ENCODE results near the gene DIPK2A.

Gene DIPK2A, protein sequence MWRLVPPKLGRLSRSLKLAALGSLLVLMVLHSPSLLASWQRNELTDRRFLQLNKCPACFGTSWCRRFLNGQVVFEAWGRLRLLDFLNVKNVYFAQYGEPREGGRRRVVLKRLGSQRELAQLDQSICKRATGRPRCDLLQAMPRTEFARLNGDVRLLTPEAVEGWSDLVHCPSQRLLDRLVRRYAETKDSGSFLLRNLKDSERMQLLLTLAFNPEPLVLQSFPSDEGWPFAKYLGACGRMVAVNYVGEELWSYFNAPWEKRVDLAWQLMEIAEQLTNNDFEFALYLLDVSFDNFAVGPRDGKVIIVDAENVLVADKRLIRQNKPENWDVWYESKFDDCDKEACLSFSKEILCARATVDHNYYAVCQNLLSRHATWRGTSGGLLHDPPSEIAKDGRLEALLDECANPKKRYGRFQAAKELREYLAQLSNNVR

DNA sequence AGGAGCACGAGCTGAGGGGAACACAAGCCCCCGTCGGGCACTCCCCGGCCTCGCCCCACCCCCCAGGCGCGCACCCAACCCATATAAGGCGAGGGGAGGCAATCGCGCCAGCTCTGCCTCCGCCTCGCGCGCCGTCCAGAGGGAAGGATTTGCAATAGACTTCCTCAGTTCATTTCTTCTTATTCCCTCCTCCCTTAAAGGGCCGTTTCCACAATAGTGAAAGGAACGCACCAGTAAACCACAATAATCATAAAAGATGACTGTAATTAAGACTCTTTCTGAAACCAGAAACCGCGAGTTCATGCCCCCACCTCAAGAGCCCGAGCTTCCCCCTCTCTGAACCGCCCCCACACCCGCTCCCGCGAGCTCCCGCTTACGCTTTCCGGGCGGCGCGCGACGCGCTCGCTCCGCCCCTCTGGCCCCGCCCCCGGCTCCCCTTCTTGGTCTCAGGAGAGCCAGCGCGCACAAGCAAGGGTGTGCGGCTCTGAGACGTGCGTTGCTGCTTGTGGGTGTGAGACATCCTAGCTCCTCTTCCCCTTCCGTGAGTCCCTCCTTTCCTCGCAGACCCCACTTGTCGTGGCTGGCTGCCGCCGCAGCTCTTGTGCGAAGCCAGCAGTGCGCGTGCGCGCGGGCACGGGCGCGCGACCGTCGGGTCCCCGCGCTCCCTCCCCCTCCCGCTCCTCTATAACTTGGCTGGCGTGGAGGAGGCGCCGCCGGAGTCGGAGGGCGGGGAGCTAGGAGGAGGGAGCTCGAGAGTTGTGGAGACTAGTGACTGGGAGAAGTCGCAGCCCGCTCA is at the start of gene DIPK2A:
TSS of gene DIPK2A (plus strand) at position 465 of the 796 bp plus-strand sequence. CDS start 510 bp downstream, outside the sequence.
- peak; percentile 87 to 91 for DNase-seq (ENCODE audit: low read depth in 2 of 2)

DNA sequence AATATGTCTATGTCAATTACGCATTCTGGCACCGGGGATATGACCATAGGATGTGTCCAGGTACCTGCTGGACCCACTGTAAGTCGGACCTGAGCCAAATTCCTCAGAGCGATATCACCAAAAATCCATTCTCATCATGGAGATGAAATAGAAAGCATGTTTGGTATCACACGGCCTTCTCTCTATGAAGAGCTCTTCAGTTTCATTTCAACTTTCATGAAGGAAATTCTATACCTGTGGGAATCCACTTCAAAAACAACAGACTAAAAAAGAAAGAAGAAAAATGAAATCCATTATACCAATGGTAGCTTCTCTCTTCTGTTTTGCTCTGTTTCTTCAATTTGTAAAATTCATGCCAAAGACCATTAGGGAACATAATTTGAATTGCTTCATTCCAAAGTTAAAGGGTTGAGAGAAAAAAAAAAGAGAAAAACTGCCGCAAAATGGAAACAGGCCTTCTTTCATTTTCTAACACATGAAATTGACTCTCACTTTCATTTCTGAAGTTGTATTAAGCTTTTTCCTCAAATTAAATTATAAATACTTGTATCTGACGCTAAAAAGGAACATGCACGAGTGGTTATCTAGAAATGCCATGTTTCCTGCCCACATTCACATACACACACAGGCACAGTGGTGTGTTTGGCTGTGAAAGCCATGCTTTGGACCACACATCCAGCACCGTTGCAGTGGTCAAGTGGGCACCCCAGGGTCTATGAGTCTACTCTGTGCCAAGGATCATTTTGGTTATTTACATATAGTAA is 46.9 kb upstream of the DIPK2A start:
- DNase-seq (ENCODE audit: low read depth in 2 of 2): no peak

DNA sequence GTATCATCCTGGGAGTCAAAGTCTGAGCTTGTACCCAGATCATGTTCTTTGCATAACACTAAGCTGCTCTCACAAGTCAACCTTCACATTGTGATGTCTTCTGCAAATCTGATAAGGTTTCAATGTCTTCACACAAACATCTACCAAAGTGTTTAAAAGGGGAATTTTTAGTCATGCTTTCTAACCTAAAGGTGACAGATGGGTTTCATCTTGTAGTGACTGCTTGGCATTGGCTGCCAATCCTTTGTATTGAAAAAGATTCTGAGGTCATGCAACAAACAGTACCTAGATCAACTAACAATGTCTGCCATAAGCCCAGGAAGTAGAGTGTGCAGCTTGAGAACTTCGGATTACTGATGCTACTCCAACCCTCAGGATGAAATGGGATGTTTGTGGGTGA is 43.6 kb upstream of the DIPK2A start:
- DNase-seq (ENCODE audit: low read depth in 2 of 2): no peak

DNA sequence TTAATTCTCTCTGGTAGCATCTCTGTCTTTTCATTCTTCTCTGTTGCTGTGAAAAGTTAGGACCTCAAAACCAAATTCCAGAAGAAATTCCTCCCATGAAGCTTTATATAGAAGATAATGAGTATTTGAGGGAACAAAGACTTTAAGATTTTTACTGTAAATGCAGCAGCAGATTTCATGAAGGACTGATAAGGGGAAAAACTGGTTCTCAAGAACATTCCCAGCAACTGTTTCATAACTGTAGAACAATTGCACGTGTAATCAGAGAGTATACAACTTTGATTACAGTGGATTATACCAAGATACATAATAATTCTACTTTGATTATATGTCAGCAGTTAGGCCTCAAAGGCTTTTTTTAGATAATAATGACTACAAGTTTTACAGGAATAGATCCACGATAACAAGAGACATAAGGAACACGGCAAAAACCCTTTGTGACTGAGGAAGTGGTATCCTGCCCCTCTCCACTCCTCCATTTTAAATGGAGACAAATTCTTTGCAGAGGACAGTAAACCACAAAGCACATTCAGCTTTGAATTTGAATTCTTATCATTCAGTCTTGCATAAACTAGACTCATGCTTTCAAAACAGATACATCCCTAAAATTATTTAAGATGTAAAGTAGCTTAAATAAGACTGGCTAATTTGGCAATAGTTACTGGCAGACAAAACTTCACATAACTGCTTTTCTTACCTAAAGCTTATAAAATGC is 42.9 kb upstream of the DIPK2A start:
- no peak for DNase-seq (ENCODE audit: low read depth in 2 of 2)

DNA sequence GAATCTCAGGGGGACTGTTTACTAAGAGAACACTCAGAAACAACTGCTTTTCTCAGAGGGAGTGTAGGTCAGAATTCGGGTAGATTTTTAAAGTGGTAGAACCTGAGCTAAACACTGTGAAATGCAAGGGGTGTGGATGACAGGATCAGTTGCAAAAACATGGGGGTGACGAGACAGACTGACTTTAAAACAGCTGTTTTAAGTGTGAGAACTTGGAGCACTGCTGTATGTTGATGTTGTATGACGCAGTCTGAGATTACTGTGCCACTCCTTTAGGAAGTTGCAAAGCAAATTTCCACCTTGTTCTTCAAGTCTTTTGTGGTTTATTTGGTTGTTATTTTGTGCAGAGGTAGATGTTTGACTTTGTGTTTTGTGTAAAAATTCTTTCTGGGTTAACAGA is 36.8 kb upstream of the DIPK2A start:
- no peak for DNase-seq (ENCODE audit: low read depth in 2 of 2)

DNA sequence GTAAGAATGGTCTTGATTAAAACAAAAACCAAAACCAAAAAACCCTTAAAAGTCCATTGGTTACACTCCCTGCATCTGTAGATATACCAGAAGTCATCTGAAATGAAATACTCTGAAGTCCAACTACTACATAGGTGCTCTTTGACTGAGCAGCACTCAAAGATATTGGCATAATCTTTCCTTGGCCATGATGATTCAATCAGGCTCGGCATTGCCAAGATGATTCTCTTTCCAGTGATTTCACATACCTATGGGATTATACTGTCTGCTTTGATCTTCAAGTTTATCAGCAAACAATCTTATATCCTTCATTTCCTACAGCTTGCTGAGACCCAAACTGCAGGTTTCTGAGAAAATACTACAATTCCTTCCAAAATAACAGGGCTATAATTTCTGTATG is 35.9 kb upstream of the DIPK2A start:
- no peak for DNase-seq (ENCODE audit: low read depth in 2 of 2)

DNA sequence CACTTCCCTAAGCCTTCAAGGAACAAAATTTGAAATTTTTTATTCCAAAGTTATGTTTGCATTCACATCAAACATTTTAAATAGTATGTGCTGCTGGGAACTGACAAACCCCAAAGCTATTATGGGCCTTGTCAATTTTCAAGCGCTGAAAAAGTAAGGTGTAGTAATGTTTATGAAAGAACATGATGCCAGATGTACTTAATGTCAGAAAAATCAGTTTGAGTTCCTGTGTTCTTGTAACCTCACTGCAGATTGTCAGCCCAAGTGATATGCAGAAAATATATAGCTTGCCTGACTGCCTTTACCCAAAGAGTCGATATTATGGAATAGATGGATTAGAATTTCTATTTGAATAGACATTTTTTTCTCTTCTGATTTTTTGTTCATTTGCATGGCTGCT is 20.8 kb upstream of the DIPK2A start:
- no peak for DNase-seq (ENCODE audit: low read depth in 2 of 2)

DNA sequence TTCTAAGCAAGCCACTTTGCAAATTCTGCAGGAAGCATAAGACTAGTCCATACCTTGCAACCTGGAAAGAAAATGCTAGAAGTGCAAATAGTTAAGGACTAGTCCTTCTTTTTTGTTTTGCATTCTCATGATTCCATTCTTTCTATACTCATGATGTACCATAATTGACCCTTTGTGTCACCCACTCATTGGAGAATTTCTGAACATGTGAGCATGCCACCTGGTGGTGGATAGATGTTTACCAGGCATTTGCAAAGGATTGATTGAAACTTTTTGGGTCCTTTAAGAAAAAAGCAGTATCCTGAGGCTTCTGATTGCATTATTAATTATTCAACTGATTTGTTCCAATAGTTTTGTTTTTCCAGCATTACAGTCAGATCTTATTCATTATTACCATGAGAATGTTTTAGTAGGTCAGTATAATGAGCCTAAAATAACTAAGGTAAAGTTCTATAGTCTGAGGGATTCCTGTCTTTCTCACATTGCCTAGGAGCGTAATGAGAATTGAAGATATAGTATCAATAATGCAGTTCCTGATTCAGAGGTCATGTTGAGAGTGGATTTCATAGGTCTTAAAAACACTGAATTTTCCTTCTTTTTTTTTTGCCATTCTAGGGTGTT is 20.2 kb upstream of the DIPK2A start:
- DNase-seq (ENCODE audit: low read depth in 2 of 2): no peak

DNA sequence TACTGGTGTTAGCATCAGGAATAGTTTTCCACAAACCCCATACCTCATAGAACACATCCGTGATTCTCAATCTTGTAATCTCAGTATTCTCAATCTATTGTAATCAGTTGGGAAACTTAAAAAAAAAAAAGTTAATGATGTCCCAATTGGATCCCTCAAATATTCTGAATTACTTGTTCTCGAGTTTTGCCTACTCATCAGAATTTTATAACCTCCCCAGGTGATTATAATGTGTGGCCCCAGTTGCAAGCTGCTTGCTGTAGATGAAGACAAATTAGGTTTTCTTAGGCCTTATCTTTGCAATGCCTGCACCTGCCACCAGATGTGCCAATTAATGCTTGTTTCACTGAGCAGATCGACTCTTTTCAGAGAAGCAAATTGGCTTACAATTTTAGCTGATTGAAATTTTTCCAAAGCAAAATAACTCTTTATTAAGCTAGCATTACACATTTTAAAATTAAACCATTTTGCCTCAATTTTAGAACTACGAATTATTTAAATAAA is 19.0 kb upstream of the DIPK2A start:
- no peak for DNase-seq (ENCODE audit: low read depth in 2 of 2)

DNA sequence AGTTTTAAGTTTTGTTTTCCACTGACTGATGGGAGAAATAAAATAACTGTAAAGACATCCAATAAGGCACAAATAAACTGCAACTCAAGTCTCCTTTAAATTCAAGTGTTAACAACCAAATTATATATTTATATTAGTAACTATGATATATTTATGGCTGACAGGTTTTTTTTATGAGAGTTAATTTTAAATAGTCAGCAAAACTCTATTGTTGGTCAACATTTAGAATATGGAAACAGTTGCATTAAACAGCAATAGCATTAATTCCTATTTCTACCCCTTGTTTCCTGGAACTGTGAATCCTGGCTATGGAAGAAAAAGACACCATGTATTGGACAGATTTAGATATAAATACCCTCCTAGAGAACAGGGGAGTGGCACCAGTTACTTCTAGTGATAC is 16.5 kb upstream of the DIPK2A start:
- DNase-seq (ENCODE audit: low read depth in 2 of 2): no peak

DNA sequence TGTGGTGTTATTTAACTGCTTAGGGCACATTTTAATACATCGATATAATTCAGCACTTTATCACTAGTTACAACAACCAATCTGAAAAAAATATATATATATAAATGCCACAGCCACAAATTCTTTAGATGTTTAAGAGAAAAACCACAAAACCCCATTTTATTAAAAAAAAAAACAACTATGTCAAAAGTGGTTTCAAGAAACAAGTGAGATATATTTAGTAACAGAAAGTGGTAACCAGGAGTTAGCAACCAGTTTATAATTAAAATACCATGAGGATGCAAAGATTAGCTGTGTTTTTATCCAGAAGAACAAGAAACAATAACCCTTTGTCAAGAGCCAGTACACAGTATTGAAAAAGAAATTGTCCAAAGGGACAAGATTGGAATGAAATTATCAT is 14.8 kb upstream of the DIPK2A start:
- no peak for DNase-seq (ENCODE audit: low read depth in 2 of 2)

DNA sequence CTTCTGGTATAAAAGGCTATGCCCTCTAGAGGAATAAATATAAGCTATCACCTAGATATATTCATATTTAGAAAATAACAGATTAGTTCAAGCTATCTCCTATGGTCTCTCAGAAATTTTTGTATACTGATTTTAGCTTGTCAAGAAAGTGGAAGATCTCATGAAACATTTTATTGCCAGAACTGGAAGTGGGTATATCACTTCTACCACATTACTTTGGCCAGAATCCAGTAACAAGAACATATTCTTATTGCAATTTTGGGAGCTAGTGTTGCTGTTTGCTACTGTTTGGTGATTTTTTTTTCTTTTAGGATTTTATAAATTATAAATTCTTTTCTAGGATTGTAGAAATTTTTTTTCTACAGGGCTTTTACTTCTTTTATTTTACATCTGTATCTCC is 14.2 kb upstream of the DIPK2A start:
- DNase-seq (ENCODE audit: low read depth in 2 of 2): no peak

DNA sequence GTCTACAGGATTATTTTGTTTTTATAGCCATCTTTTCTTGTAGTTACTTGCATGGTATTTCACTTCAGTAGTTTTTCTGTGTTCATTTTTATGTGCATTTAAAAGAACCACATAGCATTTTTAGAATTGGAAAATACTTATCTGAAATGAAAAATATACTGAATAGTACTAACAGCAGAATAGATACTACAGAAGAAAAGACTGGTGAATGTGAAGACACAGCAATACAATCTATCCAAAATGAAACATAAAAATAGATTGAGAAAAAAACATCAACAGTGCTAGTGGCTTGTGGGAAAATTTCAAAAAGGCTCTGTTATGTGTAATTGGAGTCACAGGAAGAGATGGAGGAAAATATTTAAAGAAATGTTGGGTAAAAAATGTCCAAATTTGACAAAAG is 12.7 kb upstream of the DIPK2A start:
- DNase-seq (ENCODE audit: low read depth in 2 of 2): no peak

DNA sequence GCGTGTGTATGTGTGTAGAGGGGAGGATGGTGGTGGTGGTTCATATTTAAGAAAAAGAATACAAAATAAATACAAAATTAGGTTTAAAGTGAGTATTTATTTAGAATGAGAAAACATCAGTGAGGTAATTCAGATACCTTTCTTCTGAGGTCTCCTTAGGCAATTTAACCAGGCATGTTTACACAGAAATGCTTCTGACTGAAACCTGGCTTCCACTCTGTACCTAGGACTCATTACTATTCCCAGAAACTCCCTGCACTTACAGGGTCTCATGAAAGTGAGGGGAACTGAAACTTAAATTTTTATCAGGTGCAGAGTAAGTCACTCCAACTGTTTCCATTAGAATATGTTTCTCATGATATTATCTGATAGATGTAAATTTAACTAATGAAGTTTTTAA is 10.3 kb upstream of the DIPK2A start:
- no peak for DNase-seq (ENCODE audit: low read depth in 2 of 2)

DNA sequence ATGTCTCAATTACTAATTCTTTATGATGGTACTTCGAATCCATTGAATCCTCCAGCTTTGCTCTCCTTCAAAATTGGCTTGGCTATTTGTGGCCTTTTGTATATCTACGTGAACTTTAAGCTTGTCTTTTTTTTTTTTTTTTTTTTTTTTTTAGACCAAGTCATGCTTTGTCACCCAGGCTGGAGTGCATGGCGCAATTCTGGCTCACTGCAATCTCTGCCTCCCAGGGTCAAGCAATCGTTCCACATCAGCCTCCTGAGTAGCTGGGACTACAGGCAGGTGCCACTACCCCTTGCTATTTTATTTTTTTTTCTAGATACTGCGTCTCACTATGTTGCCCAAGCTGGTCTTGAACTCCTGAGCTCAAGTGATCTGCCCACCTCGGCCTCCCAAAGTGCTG is 7.7 kb upstream of the DIPK2A start:
- DNase-seq (ENCODE audit: low read depth in 2 of 2): no peak

DNA sequence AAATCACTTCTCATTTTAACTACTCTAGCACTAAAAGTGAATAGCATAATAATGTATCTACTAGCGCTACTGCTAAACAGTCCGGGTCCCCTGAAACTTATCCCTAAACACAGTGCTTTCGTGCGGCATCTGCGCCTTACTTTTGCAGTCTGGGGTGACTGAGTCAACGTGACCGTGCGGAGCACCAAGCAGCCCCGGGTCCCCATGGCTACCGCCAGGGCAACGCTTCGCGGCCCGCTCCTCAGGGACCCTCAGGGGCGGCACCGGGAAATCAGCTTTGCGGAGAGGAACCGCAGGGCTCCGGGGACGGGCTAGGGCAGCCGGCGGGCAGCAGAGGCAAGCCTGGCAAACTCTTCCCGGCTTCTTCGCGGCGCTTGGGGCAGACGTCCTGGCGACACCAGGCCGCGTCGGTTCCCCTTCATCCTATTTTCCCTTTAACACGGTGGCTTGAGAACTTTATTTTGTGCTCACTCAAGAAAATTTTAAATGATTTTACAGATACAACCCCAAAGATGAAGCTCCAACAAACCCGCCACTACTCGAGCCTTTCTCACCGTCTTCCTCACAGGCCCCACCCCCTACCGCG is 757 bp upstream of the DIPK2A start:
- DNase-seq (ENCODE audit: low read depth in 2 of 2): peak; percentile 20 to 21

DNA sequence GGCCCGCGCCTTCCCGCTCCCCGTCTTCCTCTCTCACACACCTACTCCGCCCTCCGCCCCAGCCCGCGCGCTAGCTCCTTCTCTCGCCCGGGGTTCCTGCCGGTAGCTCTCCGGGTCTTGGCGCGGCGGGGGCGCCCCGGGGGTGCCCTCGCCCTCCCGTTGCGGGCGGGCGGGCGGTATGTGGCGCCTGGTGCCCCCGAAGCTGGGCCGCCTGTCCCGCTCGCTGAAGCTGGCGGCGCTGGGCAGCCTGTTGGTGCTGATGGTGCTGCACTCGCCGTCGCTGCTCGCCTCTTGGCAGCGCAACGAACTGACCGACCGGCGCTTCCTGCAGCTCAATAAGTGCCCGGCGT is 507 bp downstream of the DIPK2A start:
- peak in 1 of 2 donors; percentile 11 for DNase-seq (ENCODE audit: low read depth in 2 of 2)

DNA sequence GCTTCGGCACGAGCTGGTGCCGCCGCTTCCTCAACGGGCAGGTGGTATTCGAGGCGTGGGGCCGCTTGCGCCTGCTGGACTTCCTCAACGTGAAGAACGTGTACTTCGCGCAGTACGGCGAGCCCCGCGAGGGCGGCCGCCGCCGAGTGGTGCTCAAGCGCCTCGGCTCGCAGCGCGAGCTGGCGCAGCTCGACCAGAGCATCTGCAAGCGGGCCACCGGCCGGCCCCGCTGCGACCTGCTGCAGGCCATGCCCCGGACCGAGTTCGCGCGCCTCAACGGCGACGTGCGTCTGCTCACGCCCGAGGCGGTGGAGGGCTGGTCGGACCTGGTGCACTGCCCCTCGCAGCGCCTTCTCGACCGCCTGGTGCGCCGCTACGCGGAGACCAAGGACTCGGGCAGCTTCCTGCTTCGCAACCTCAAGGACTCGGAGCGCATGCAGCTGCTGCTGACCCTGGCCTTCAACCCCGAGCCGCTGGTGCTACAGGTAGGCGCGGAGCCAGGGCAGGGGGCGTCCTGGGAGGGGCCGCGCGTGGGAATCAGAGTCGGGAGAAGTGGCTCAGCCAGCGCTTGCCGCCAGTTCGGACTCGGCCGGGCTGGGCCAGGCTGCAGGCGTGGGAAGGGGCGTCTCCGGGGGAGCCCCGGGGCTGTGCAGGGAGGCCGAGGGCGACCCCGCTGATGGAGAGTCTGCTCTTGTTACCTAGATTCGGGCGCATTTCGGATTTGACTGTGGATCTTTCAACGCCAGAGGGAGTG is 1.1 kb downstream of the DIPK2A start:
- peak; percentile 14 to 33 for DNase-seq (ENCODE audit: low read depth in 2 of 2)

DNA sequence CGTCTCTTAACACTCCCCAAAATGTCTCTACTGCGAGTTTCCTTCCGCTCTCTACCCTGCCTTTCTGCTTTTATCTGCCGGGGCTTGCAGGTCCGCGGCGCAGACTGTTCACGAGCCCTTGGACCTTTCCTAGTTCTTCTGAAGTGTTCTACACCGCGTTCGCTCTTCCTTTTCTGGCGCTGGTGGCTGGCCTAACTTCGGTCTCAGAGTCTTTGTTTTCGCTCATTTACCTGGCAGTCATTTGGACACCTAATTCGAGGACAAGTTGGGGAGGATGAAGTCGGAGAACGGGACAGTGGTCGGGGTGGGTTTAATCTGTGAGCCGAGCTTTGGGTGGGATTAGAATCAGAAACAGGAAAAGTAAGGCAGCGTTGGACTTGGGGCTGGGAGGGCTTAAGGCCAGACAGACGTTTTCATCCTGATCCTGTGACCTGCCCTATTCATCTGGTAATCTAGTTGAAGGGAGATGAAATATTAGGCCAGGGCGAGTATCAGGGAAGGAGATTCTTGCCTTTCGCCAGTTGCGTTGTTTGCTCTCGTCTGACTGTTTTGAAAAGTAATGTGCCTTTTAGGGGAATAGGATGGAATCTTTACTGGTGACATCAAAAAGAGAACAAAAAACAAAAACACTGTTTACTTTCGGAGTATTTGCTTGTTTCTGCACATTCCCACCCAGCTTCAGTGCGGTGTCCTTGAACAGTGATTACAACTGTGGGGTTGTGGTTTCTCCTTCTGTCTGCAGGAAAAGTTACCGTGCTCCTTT is 1.8 kb downstream of the DIPK2A start:
- no peak for DNase-seq (ENCODE audit: low read depth in 2 of 2)

All from stimulated activated CD8-positive, alpha-beta memory T cell treated with anti-CD3 and anti-CD28 coated beads, Interleukin-2, amount 100 ng/mL, for 1 hour (primary cell).